ENCODE measurements around the gene LBH. TPM values are rescaled to one million over a fixed set of nuclear protein-coding genes. Genes with fewer than 3 reads are reported as not detected.

The LBH gene
- total RNA-seq, 1 donor from 2014 or later, result 51.7 TPM

- H3K4me3 Mint-ChIP-seq (ENCODE audit: unreplicated experiment), result peak overlapping the region; percentile 86
- H3K36me3 Mint-ChIP-seq (ENCODE audit: low read depth, unreplicated experiment), result peaks cover 8% of the 10 kb centered on the region
- H3K27ac Mint-ChIP-seq (ENCODE audit: unreplicated experiment), result peak overlapping the region; percentile 47
- H2AFZ ChIP-seq (ENCODE audit: low read depth, low read length), result peak overlapping the region; percentile 70
- peak overlapping the region; percentile 64 for H3K27ac ChIP-seq (ENCODE audit: low read depth, low read length)
- H3K4me3 ChIP-seq (ENCODE audit: insufficient read depth, low read depth, low read length), result peak overlapping the region; percentile 83
- H3K79me2 ChIP-seq (ENCODE audit: insufficient read depth, low read length), result peaks cover 40% of the 10 kb centered on the region
- H3K9me3 Mint-ChIP-seq (ENCODE audit: unreplicated experiment), result no peaks in the 10 kb centered on the region
- peaks cover 36% of the 10 kb centered on the region for H4K20me1 ChIP-seq (ENCODE audit: insufficient read depth, low read length)
- H3K27me3 Mint-ChIP-seq (ENCODE audit: low read depth, unreplicated experiment), result no peaks in the 10 kb centered on the region
- DNase-seq (ENCODE audit: low read depth) (no peak), FAIRE-seq (no peak)
- H3K27me3 ChIP-seq (ENCODE audit: insufficient read depth, low read length), result no peaks in the 10 kb centered on the region
- no peaks in the 10 kb centered on the region for H3K9me3 ChIP-seq (ENCODE audit: insufficient read depth, low read depth, low read length)
- peak overlapping the region; percentile 91 for H3K9ac ChIP-seq (ENCODE audit: low read length)
- TF ChIP-seq EZH2 (IDR thresholded peaks at IDR 0.05; ENCODE audit: insufficient read depth, low read length), result no peak
- TF ChIP-seq CTCF (IDR thresholded peaks at IDR 0.05; ENCODE audit: insufficient read depth, low read depth, low read length), result no peak
- peaks cover 3% of the 10 kb centered on the region for H3K36me3 ChIP-seq (ENCODE audit: insufficient read depth, low read length)
- peaks cover 26% of the 10 kb centered on the region for H3K4me1 Mint-ChIP-seq (ENCODE audit: low read depth, unreplicated experiment)
- peaks cover 46% of the 10 kb centered on the region for H3K4me1 ChIP-seq (ENCODE audit: insufficient read depth, low read length)
- peak overlapping the region; percentile 99 for H3K4me2 ChIP-seq (ENCODE audit: low read length)
These were observed 680 bp upstream of the LBH start for GRCh38 chr2:30230497-30231211.

GRCh38 chr2:30231996-30232800 lies 864 bp downstream of the LBH start:
- peaks cover 17% of the 10 kb centered on the region for H3K36me3 ChIP-seq (ENCODE audit: insufficient read depth, low read length)
- H3K9ac ChIP-seq (ENCODE audit: low read length), result peak overlapping the region; percentile 91
- H3K4me3 ChIP-seq (ENCODE audit: insufficient read depth, low read depth, low read length), result peak overlapping the region; percentile 83
- Mint-ChIP-seq H3K27me3 (ENCODE audit: low read depth, unreplicated experiment) (no peaks in the 10 kb centered on the region), H3K9me3 (ENCODE audit: unreplicated experiment) (no peaks in the 10 kb centered on the region), H3K36me3 (ENCODE audit: low read depth, unreplicated experiment) (peaks cover 19% of the 10 kb centered on the region), H3K4me3 (ENCODE audit: unreplicated experiment) (peak overlapping the region; percentile 90), H3K27ac (ENCODE audit: unreplicated experiment) (peak overlapping the region; percentile 81), H3K4me1 (ENCODE audit: low read depth, unreplicated experiment) (peaks cover 15% of the 10 kb centered on the region)
- DNase-seq (ENCODE audit: low read depth), result no peak
- FAIRE-seq, result no peak
- peaks cover 36% of the 10 kb centered on the region for H3K4me1 ChIP-seq (ENCODE audit: insufficient read depth, low read length)
- H3K27me3 ChIP-seq (ENCODE audit: insufficient read depth, low read length), result no peaks in the 10 kb centered on the region
- H3K79me2 ChIP-seq (ENCODE audit: insufficient read depth, low read length), result peaks cover 55% of the 10 kb centered on the region
- H3K9me3 ChIP-seq (ENCODE audit: insufficient read depth, low read depth, low read length), result no peaks in the 10 kb centered on the region
- H3K27ac ChIP-seq (ENCODE audit: low read depth, low read length), result peak overlapping the region; percentile 71
- H3K4me2 ChIP-seq (ENCODE audit: low read length), result peak overlapping the region; percentile 99
- peak overlapping the region; percentile 36 for H2AFZ ChIP-seq (ENCODE audit: low read depth, low read length)
- no peak for TF ChIP-seq EZH2 (IDR thresholded peaks at IDR 0.05; ENCODE audit: insufficient read depth, low read length)
- no peak for TF ChIP-seq CTCF (IDR thresholded peaks at IDR 0.05; ENCODE audit: insufficient read depth, low read depth, low read length)
- H4K20me1 ChIP-seq (ENCODE audit: insufficient read depth, low read length), result peaks cover 51% of the 10 kb centered on the region
